NT2/D1 (cell line): ENCODE results near the gene NNMT.

Source experiments
- DNase-seq: peaks from one replicate; pipeline ENCODE4 v3.0.0-alpha.2; 2011; ENCODE audit warnings: low read depth, low spot score
- H3K27me3 ChIP-seq: 2 replicates; pipeline ENCODE4 v1.6.0; 2011; ENCODE audit warnings: mild to moderate bottlenecking; ENCODE audit not compliant: insufficient read length, insufficient read depth
- H3K36me3 ChIP-seq: 2 replicates; pipeline ENCODE4 v1.6.1; 2011; ENCODE audit warnings: mild to moderate bottlenecking, low read length, mixed read lengths; ENCODE audit not compliant: insufficient read depth, insufficient read length
- H3K4me1 ChIP-seq: 2 replicates; pipeline ENCODE4 v1.5.1; 2011; ENCODE audit not compliant: insufficient read depth, insufficient read length
- H3K4me3 ChIP-seq: 2 replicates; pipeline ENCODE4 v1.5.1; 2011; ENCODE audit warnings: low read depth; ENCODE audit not compliant: insufficient read length
- H3K9ac ChIP-seq: 2 replicates; pipeline ENCODE4 v1.6.0; 2011; ENCODE audit warnings: low read depth; ENCODE audit not compliant: insufficient read length
- H3K9me3 ChIP-seq: 2 replicates; pipeline ENCODE4 v1.5.1; 2011; ENCODE audit warnings: mild to moderate bottlenecking, low read length; ENCODE audit not compliant: insufficient read depth
- SUZ12 ChIP-seq: IDR thresholded peaks from 2 replicates; pipeline ENCODE4 v1.6.1; 2011; ENCODE audit not compliant: insufficient read length, insufficient read depth; ENCODE audit errors: extremely low read depth
- YY1 ChIP-seq: IDR thresholded peaks from 2 replicates; pipeline ENCODE4 v1.6.1; 2011; ENCODE audit not compliant: insufficient read length, insufficient read depth
- ZNF274 ChIP-seq: IDR thresholded peaks from 2 replicates; pipeline ENCODE4 v1.6.1; 2011; ENCODE audit warnings: mild to moderate bottlenecking, low read depth, low read length

Gene NNMT

DNA sequence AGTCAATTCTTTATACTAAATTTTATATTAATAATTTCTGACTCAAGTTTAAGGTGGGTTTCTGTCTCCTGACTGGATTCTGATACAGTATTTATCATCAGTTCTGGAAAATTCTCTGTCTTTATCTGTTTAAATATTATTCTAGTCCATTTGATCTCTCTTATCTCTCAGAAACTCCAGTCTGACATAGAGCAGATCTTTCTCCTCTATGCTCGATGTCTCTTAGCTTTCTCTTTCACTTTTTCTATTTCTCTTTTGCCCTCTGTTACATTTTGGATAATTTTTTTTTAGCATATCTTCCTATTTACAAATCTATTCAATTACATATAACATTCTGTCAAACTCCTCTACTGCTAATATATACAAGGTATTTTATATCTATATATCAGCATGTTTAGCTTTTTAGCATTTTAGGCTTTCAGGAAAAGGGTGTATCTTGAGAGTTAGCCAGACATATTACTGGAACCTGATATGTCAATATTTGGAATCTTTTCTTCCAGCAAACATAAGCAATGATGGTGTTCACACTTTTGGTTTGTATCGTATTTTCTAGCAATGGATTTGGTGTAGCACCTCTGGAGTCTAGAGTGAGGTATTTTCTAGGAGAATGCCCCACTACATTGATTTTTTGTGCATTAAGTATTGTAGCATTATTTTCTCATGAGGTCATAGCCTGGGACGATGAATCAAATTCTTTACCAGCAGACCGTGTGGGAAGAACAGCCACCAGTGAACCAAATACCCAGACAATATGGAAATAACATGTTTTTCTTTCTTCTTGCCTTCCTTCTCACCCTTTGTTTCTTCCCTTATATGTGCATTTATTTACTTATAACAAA, 4.1 kb upstream of the NNMT start:
- H3K4me1 ChIP-seq = no peaks in the 10 kb centered on the region
- no peaks in the 10 kb centered on the region for H3K36me3 ChIP-seq
- H3K4me3 ChIP-seq = no peak overlapping the region
- no peaks in the 10 kb centered on the region for H3K27me3 ChIP-seq
- no peak for TF ChIP-seq SUZ12
- TF ChIP-seq ZNF274 = no peak
- TF ChIP-seq YY1 = no peak
- no peak overlapping the region for H3K9ac ChIP-seq
- DNase-seq = no peak
- H3K9me3 ChIP-seq = no peaks in the 10 kb centered on the region

DNA sequence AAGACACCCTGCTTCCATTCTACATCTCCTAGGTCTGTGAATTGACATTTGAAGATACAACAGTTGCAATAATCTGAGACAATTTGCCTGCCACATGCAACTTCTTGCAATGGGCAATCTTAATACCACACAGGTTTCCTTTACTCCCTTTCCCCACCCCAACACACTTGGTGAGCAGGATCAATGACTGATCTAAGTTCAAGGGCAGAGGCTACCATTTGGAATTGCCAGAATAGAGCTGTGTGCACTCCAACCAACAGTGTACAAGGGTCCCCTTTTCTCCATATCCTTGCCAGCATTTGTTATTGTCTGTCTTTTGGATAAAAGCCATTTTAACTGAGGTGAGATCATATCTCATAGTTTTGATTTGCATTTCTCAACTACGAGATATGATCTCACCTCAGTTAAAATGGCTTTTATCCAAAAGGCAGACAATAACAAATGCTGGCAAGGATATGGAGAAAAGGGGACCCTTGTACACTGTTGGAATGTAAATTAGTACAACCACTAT, 2.9 kb upstream of the NNMT start:
- H3K36me3 ChIP-seq = peaks cover 2% of the 10 kb centered on the region
- no peaks in the 10 kb centered on the region for H3K27me3 ChIP-seq
- TF ChIP-seq ZNF274 (no peak), SUZ12 (no peak), YY1 (no peak)
- no peaks in the 10 kb centered on the region for H3K4me1 ChIP-seq
- no peak for DNase-seq
- no peaks in the 10 kb centered on the region for H3K9me3 ChIP-seq
- H3K9ac ChIP-seq = no peak overlapping the region
- H3K4me3 ChIP-seq = no peak overlapping the region

DNA sequence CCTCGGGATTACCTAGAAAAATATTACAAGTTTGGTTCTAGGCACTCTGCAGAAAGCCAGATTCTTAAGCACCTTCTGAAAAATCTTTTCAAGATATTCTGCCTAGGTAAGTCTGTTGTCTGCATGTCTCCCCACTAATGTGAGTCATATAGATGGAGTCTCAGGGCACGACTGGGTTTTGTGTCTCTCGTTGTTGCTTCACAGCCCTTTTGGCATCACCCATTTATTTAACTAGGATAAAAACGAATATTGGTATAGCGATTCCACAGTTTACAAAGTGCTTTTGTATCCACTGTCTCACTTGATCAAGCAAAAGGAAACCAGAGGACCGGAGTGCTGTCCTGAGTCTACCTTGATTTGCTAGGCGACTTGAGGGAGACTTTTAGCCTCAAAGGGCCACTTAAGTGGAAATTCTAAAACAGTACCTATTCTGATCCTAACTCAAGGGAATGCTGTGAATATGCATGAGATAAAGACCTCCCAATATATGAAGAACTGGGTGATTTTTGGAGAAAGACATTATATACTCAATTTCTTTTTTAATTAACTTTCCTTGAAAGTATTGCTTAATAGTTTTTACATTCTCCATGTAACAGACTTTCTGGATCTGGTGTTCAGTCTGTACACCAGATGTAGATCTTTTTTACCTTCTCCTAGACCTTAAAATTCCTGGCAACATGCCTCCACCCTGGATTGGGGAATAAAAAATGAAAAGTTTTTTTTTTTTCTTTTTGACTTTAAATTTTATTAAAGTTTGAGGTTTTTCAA, 590 bp downstream of the NNMT start:
- Histone ChIP-seq H3K4me3 (no peak overlapping the region), H3K4me1 (no peaks in the 10 kb centered on the region), H3K9ac (no peak overlapping the region), H3K27me3 (no peaks in the 10 kb centered on the region), H3K36me3 (peaks cover 5% of the 10 kb centered on the region), H3K9me3 (peaks cover 6% of the 10 kb centered on the region; the same call in 1 of the 2 replicates)
- TF ChIP-seq YY1 (no peak), SUZ12 (no peak), ZNF274 (no peak)
- no peak for DNase-seq

DNA sequence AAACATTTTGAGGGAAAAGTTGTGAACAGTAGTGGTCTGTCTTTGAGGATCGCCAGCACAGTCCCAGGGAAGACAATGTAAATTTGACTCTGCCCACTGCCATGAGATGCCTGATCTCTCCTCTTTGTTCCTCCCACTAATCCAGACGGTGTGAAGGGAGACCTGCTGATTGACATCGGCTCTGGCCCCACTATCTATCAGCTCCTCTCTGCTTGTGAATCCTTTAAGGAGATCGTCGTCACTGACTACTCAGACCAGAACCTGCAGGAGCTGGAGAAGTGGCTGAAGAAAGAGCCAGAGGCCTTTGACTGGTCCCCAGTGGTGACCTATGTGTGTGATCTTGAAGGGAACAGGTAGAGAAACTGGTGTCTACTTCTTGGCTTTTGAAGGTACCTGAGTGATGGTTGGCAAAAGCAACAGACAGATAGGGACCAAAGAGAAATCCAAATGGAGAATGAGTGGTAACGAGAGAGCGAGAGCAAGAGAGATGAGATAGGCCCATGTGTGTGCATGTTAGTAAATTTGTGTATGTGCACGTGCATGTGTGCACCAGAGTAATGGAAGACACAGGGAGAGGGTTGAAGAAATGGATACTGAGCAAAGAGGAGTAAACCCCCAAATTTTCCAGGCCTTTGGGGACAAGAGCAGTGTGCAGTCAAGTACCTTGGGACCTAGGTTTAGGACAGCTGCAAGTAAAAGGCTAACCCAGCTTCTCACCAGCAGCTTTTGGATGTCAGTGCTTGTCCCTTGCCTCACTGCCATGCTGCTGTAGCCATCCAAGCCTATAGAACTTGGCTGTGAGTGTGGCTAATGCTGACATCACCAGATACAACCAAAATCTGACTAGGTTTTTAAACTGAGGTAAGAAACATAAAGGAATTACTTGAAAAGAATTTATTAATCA, 1.9 kb downstream of the NNMT start:
- no peaks in the 10 kb centered on the region for H3K27me3 ChIP-seq
- no peak for TF ChIP-seq SUZ12
- TF ChIP-seq YY1 = no peak
- no peak for TF ChIP-seq ZNF274
- H3K4me1 ChIP-seq = no peaks in the 10 kb centered on the region
- DNase-seq = no peak
- no peak overlapping the region for H3K9ac ChIP-seq
- peaks cover 5% of the 10 kb centered on the region for H3K36me3 ChIP-seq
- H3K9me3 ChIP-seq = peaks cover 12% of the 10 kb centered on the region; the same call in 1 of the 2 replicates
- H3K4me3 ChIP-seq = no peak overlapping the region

DNA sequence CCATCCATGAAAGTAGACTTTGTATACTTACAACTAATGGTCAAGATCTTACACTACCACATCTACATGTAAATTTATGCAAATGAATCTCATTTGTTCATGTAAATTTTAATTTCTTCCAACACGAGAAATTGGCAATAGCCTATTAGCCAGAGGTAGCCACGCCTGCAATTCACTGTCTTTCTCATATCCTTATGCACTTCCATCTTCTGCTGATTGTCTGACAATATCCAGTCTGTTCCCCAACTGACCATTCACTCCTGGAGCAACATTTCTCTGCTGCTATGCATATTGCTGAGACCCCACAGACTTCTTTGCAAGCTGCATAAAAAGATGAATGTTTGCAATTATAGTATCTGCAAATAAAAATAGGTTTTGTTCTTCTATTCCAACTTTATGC, 2.5 kb downstream of the NNMT start:
- no peaks in the 10 kb centered on the region for H3K4me1 ChIP-seq
- no peak for TF ChIP-seq YY1
- TF ChIP-seq ZNF274 = no peak
- no peak for TF ChIP-seq SUZ12
- H3K36me3 ChIP-seq = peaks cover 5% of the 10 kb centered on the region
- no peak for DNase-seq
- H3K4me3 ChIP-seq = no peak overlapping the region
- no peaks in the 10 kb centered on the region for H3K27me3 ChIP-seq
- H3K9me3 ChIP-seq = peaks cover 12% of the 10 kb centered on the region; the same call in 1 of the 2 replicates
- H3K9ac ChIP-seq = no peak overlapping the region

DNA sequence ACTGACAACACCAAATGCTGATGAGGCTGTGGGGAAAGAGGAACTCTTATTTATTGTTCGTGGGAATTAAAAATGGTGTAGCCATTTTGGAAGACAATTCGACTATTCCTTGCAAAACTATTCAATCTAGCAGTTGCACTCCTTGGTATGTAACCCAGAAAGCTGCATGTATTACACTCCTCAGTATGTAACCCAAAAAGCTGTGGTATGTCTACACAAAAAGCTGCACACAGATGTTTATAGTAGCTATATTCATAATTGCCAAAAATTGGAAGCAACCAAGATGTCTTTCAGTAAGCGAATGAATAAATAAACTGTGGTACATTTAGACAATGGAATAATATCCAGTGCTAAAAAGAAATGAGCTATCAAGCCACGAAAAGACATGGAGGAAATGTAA, 4.9 kb downstream of the NNMT start:
- Histone ChIP-seq H3K4me3 (no peak overlapping the region), H3K4me1 (no peaks in the 10 kb centered on the region), H3K27me3 (no peaks in the 10 kb centered on the region), H3K9me3 (peaks cover 12% of the 10 kb centered on the region; the same call in 1 of the 2 replicates), H3K9ac (no peak overlapping the region), H3K36me3 (peaks cover 5% of the 10 kb centered on the region)
- no peak for DNase-seq
- TF ChIP-seq YY1 (no peak), SUZ12 (no peak), ZNF274 (no peak)
